Activated naive CD4-positive, alpha-beta T cell treated with anti-CD3 and anti-CD28 coated beads, Interleukin-2, amount 10 ng/mL, durations not matched to agents 7 days and 5 days (primary cell): Measurements from ENCODE around the gene UQCC3.
A peak's percentile ranks its signal among the peaks of the same experiment; 100 is the strongest.
"Not testable (repeated sequence)": the region's sequence is repeated elsewhere in the genome, so short reads cannot be mapped to it uniquely, and the experiment has no call there.

Source experiments
- CTCF ChIA-PET: fragments of 350-600 bp; sonication (Branson Sonifier 250); formaldehyde crosslinking; loops from one replicate; lab custom pipeline; 2021; ENCODE audit warnings: antibody characterized with exemption; lab: Charles Lee
- DNase-seq: peaks from one replicate; pipeline ENCODE4 v3.0.0-alpha.2; 2020
- H3K27ac Mint-ChIP-seq: one replicate; pipeline ENCODE4 v1.8.0; 2021; ENCODE audit warnings: mild to moderate bottlenecking, moderate library complexity, mixed read lengths
- H3K27me3 Mint-ChIP-seq: one replicate; pipeline ENCODE4 v1.8.0; 2021; ENCODE audit warnings: mild to moderate bottlenecking, mixed read lengths
- H3K36me3 Mint-ChIP-seq: one replicate; pipeline ENCODE4 v1.8.0; 2021; ENCODE audit warnings: mixed read lengths
- H3K4me1 Mint-ChIP-seq: one replicate; pipeline ENCODE4 v1.8.0; 2021; ENCODE audit warnings: mixed read lengths
- H3K4me3 Mint-ChIP-seq: one replicate; pipeline ENCODE4 v1.8.0; 2021; ENCODE audit warnings: mild to moderate bottlenecking, moderate library complexity, mixed read lengths
- H3K9me3 Mint-ChIP-seq: one replicate; pipeline ENCODE4 v1.8.0; 2021; ENCODE audit warnings: mixed read lengths

UQCC3 gene

DNA sequence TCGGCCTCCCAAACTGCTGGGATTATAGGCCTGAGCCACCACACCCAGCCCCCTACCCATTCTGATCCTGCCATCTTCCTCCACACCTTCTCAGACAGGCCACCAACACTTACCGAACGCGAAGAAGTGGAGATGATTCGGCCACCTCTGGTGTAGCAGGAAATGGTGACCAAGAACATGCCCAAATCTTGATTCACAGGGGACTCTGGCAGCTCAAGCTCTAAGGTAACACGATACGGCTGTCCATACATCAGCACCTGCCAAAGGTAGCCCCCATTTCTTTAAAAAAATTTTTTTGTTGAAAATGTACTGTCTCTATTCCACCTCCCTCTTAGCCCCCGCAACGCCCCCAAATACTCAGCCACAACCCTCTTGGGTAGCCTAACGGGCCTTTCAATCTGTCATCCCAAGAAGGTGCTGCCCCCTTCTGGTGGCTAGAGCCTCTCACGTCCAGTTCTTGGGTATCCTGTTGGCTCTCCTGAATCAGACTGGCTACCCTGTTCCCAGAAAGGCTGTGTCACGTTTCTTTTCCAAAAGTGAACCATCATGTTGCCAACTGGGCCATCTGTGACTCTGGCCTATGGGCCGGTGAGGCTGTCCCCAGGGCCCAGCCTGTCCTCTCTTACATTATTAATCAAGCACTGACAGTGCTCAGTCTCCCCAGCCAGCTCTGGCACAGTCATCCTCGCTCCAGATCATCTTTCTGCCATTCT, 23.1 kb downstream of the UQCC3 start:
- Mint-ChIP-seq H3K27me3 (no peaks in the 10 kb centered on the region), H3K27ac (peak overlapping the region; percentile 33), H3K36me3 (peaks cover 23% of the 10 kb centered on the region), H3K9me3 (no peaks in the 10 kb centered on the region), H3K4me3 (no peak overlapping the region), H3K4me1 (peaks cover 6% of the 10 kb centered on the region)
- DNase-seq: peak; percentile 86
- CTCF ChIA-PET: interaction anchor here (0.6 to 4.4 kb wide), 29 partner anchors 9 to 876 kb away, joined by 3 to 40 read pairs (median 4); partner anchors contain the start of genes B3GAT3, BSCL2, C11orf98 and CSKMT

- DNase-seq: no peak
- H3K4me1 Mint-ChIP-seq: peaks cover 21% of the 10 kb centered on the region
- H3K9me3 Mint-ChIP-seq: no peaks in the 10 kb centered on the region
- CTCF ChIA-PET: no interaction called here
- no peaks in the 10 kb centered on the region for H3K27me3 Mint-ChIP-seq
- no peak overlapping the region for H3K27ac Mint-ChIP-seq
- peaks cover 21% of the 10 kb centered on the region for H3K36me3 Mint-ChIP-seq
- no peak overlapping the region for H3K4me3 Mint-ChIP-seq
Measured at GRCh38 chr11:62702246-62702645, 30.8 kb downstream of the UQCC3 start.

DNA sequence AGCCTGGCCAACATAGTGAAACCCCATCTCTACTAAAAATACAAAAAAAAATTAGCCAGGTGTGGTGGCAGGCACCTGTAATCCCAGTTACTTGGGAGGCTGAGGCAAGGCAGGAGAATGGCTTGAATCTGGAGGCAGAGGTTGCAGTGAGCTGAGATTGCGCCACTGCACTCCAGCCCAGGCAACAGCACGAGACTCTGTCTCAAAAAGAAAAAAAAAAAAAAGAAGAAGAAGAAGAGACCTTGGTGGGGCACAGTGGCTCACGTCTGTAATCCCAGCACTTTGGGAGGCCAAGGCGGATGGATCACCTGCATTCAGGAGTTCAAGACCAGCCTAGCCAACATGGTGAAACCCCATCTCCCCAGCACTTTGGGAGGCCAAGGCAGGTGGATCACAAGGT, 32.4 kb downstream of the UQCC3 start:
- H3K36me3 Mint-ChIP-seq: peaks cover 21% of the 10 kb centered on the region
- DNase-seq, H3K27me3 Mint-ChIP-seq, H3K27ac Mint-ChIP-seq, H3K4me3 Mint-ChIP-seq, H3K9me3 Mint-ChIP-seq: not testable (repeated sequence)
- peaks cover 38% of the 10 kb centered on the region for H3K4me1 Mint-ChIP-seq
- CTCF ChIA-PET: interaction anchor here (1.6 kb wide), 1 partner anchor 9 kb away, joined by 15 read pairs; no protein-coding TSS in a partner anchor

GRCh38 chr11:62705413-62705812, 33.9 kb downstream of the UQCC3 start:
- no peaks in the 10 kb centered on the region for H3K9me3 Mint-ChIP-seq
- H3K27me3 Mint-ChIP-seq: no peaks in the 10 kb centered on the region
- CTCF ChIA-PET: interaction anchor here (0.8 to 4.1 kb wide), 6 partner anchors 11 to 113 kb away, joined by 3 to 20 read pairs (median 4); partner anchors contain the start of gene HNRNPUL2
- H3K4me3 Mint-ChIP-seq: peak overlapping the region; percentile 87
- H3K27ac Mint-ChIP-seq: peak overlapping the region; percentile 29
- DNase-seq: no peak
- H3K4me1 Mint-ChIP-seq: peaks cover 51% of the 10 kb centered on the region
- peaks cover 26% of the 10 kb centered on the region for H3K36me3 Mint-ChIP-seq

- H3K4me3 Mint-ChIP-seq: peak overlapping the region; percentile 87
- peak; percentile 96 for DNase-seq
- H3K27ac Mint-ChIP-seq: peak overlapping the region; percentile 66
- peaks cover 28% of the 10 kb centered on the region for H3K36me3 Mint-ChIP-seq
- H3K27me3 Mint-ChIP-seq: no peaks in the 10 kb centered on the region
- no peaks in the 10 kb centered on the region for H3K9me3 Mint-ChIP-seq
- CTCF ChIA-PET: interaction anchor here (0.8 to 4.1 kb wide), 8 partner anchors 12 to 114 kb away, joined by 3 to 20 read pairs (median 4); partner anchors contain the start of genes HNRNPUL2 and LRRN4CL
- peaks cover 57% of the 10 kb centered on the region for H3K4me1 Mint-ChIP-seq
Measured at GRCh38 chr11:62705880-62706849, 34.7 kb downstream of the UQCC3 start.

DNA sequence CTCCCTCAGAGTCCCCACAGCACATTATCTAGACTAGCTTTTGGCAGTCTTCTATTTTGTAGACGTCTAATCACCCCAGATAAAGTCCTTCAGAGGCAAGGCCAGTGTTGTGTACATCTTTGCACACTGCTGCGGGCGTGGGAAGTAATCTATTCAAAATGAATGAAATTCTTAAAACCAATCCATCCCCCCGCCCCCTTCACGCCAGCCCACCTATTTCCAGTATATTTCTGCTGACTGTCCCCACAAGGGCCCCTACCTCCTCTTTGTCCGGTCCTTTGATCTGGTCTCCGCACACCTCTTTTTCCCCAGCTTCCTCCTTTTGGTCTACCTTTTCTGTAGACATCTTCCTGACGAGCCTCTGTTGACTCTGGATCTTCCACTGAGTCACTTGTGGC, 35.4 kb downstream of the UQCC3 start:
- no peaks in the 10 kb centered on the region for H3K9me3 Mint-ChIP-seq
- H3K27ac Mint-ChIP-seq: peak overlapping the region; percentile 66
- no peaks in the 10 kb centered on the region for H3K27me3 Mint-ChIP-seq
- H3K4me3 Mint-ChIP-seq: peak overlapping the region; percentile 87
- H3K4me1 Mint-ChIP-seq: peaks cover 57% of the 10 kb centered on the region
- CTCF ChIA-PET: interaction anchor here (0.9 to 4.1 kb wide), 3 partner anchors 13 to 26 kb away, joined by 3 to 20 read pairs (median 10); partner anchors contain the start of gene LRRN4CL
- H3K36me3 Mint-ChIP-seq: peaks cover 30% of the 10 kb centered on the region
- DNase-seq: no peak

DNA sequence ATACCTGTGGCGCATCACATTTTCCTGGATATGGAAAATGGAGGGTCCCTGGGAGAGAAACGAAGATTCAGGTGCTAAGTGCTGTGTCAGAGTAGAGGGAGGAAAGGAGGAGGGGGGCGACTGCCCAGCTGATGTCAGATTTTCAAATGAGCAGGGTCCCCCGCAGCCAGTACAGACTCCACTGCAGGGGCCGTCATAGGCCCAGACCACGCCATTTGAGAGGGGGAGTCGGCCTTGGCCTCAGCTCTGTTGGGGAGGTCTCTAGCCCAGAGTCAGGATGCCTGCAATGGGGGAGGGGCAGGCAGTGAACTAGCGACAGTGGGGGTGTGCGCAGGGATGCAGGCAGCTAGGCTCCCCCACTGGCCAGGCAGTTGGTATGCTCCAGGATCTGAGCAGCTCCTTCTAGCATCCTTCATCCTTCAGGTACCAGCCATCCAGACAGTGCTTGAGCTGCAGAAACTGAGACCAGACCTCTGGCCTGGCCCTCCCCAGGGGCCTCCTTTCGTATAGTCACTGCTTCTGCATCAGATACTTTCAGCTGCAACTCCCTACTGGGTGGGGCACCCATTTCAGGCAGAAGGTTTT, 35.9 kb downstream of the UQCC3 start, which contains the start of the genes BSCL2 and GNG3:
Gene BSCL2, minus strand, starts transcription at position 148 of the 585 bp plus-strand sequence. CDS start 229 bp downstream, outside the sequence.
Gene GNG3, plus strand, starts transcription at position 400 of the 585 bp plus-strand sequence. CDS start 620 bp downstream, outside the sequence.
- no peak for DNase-seq
- peak within 1 kb of the TSS; percentile 96 for H3K27ac Mint-ChIP-seq
- H3K36me3 Mint-ChIP-seq: peaks cover 31% of the 10 kb centered on the region
- H3K27me3 Mint-ChIP-seq: no peaks in the 10 kb centered on the region
- H3K4me1 Mint-ChIP-seq: peaks cover 61% of the 10 kb centered on the region
- H3K9me3 Mint-ChIP-seq: no peaks in the 10 kb centered on the region
- peak within 1 kb of the TSS; percentile 87 for H3K4me3 Mint-ChIP-seq
- CTCF ChIA-PET: interaction anchor here (2.1 to 4.1 kb wide), 2 partner anchors 13 to 27 kb away, joined by 10 to 20 read pairs; no protein-coding TSS in a partner anchor

DNA sequence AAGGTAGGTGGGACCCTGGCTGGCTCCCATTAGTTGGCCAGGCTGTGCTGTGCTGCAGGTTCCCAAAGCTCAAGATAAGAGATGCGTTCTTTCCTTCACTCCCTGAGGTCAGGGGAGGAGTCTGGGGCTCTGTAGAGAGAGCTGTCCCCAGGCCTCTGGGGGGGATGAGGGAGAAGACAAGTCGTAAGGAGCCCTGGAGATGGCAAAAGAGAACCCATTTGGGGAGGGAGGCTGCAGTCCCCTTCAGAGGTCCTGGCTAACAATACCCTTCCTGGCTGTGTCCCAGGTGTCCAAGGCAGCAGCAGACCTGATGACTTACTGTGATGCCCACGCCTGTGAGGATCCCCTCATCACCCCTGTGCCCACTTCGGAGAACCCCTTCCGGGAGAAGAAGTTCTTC, 36.9 kb downstream of the UQCC3 start:
- Mint-ChIP-seq H3K36me3 (peaks cover 36% of the 10 kb centered on the region), H3K4me3 (peak overlapping the region; percentile 81), H3K27me3 (no peaks in the 10 kb centered on the region), H3K9me3 (no peaks in the 10 kb centered on the region), H3K4me1 (peaks cover 71% of the 10 kb centered on the region), H3K27ac (peak overlapping the region; percentile 96)
- CTCF ChIA-PET: interaction anchor here (1.0 to 4.1 kb wide), 5 partner anchors 13 to 78 kb away, joined by 3 to 20 read pairs (median 4); no protein-coding TSS in a partner anchor
- DNase-seq: no peak

DNA sequence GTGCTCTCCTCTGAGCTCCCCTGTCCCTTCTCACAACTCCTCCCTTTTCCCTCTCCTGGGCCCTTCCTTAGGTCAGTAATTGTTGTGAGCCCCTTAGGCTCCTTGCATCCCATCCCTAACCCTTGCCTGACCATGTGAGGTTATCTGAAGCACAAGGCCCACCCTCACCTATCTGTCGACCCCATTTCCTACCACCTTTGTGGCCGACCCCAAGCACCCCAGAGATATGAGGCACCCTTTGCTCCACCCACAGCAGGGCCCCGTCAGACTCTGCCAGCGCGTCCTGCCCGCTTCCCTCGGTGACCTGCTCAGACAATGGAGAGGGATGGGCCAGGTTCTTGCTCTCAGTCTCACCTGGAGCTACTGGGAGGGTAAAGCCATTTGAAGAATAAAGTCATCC, 37.3 kb downstream of the UQCC3 start:
- peaks cover 75% of the 10 kb centered on the region for H3K4me1 Mint-ChIP-seq
- H3K27ac Mint-ChIP-seq: peak overlapping the region; percentile 96
- H3K36me3 Mint-ChIP-seq: peaks cover 40% of the 10 kb centered on the region
- DNase-seq: peak; percentile 74
- H3K4me3 Mint-ChIP-seq: peak overlapping the region; percentile 81
- no peaks in the 10 kb centered on the region for H3K9me3 Mint-ChIP-seq
- H3K27me3 Mint-ChIP-seq: no peaks in the 10 kb centered on the region
- CTCF ChIA-PET: interaction anchor here (0.6 to 2.1 kb wide), 6 partner anchors 14 to 116 kb away, joined by 3 to 10 read pairs (median 3); no protein-coding TSS in a partner anchor

DNA sequence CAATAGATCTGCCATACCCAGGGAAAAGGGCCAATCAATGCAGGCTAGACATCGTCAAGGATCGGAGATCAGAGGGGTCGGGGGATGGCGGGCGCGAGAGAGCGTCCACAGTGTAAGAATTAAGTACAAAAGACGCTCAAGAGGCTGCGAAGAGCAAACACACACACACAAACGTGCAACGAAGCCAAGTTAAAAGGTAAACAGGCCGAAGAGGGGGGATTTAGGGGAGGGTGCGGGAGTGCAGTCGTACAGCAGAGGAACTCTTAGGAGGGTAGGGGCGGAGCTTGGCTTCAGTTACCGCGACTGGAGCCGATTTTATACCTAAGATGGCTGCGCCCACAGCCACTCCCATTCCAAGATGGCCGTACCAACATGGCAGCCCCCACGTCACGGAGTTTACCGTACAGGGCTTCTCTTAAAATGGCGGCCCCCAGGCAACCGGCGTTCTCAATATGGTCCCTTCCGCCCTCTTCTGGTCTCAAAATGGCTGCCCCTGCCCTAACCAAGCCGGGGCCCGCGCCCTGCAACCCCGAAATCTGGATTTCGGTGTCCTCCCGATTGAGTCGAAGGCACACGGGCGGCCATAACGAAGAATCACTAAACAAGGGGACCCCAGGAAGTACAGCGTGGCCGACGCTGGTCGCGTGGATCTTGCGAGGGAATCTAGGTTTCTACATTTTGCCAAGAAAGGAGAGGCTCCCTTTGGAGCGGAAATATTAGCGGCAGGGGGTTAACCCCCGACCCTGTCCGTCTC, 38.0 kb downstream of the UQCC3 start:
- CTCF ChIA-PET: interaction anchor here (0.6 to 1.9 kb wide), 5 partner anchors 14 to 116 kb away, joined by 3 to 5 read pairs (median 3); no protein-coding TSS in a partner anchor
- Mint-ChIP-seq H3K27ac (peak overlapping the region; percentile 96), H3K9me3 (no peaks in the 10 kb centered on the region), H3K4me3 (peak overlapping the region; percentile 81), H3K4me1 (peaks cover 81% of the 10 kb centered on the region), H3K27me3 (no peaks in the 10 kb centered on the region), H3K36me3 (peaks cover 46% of the 10 kb centered on the region)
- DNase-seq: peak; percentile 98

- DNase-seq: peak; percentile 56
- peak overlapping the region; percentile 81 for H3K4me3 Mint-ChIP-seq
- no peaks in the 10 kb centered on the region for H3K27me3 Mint-ChIP-seq
- H3K36me3 Mint-ChIP-seq: peaks cover 50% of the 10 kb centered on the region
- H3K4me1 Mint-ChIP-seq: peaks cover 85% of the 10 kb centered on the region
- CTCF ChIA-PET: interaction anchor here (1.4 to 1.9 kb wide), 4 partner anchors 15 to 117 kb away, joined by 3 to 5 read pairs (median 4); no protein-coding TSS in a partner anchor
- H3K27ac Mint-ChIP-seq: peak overlapping the region; percentile 96
- H3K9me3 Mint-ChIP-seq: no peaks in the 10 kb centered on the region
Measured at GRCh38 chr11:62710001-62710345, 38.5 kb downstream of the UQCC3 start.

DNA sequence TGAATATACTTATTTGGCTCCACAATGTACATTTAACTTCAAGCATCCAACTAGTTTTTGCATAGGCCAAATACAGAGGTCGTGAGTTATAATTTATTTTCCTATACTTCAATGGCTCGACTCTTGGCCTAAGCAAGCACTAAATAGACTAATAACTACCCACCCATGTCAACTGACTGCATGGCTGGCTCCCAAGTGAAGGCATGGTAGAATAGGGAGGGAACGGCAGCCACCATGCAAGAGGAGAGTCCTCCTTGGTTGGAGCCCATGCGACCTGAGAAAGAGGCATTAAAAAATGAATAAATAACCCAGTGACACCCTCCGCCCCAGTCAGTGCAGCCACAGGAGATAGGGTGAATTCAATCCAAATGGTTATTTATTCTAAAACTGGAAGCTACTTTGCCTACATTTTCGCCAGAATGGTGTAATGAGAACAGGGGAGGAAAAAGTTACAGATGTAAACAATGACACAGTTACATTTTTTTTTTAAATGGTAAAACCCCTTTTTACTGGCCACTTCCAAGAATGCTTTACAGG, 40.9 kb downstream of the UQCC3 start:
- CTCF ChIA-PET: interaction anchor here (0.7 kb wide), 2 partner anchors 18 to 32 kb away, joined by 3 read pairs; no protein-coding TSS in a partner anchor
- H3K36me3 Mint-ChIP-seq: peaks cover 67% of the 10 kb centered on the region
- H3K9me3 Mint-ChIP-seq: no peaks in the 10 kb centered on the region
- peaks cover 85% of the 10 kb centered on the region for H3K4me1 Mint-ChIP-seq
- peak overlapping the region; percentile 98 for H3K27ac Mint-ChIP-seq
- DNase-seq: no peak
- H3K27me3 Mint-ChIP-seq: no peaks in the 10 kb centered on the region
- H3K4me3 Mint-ChIP-seq: peak overlapping the region; percentile 56
